Activated T-cell treated with anti-CD3 and anti-CD28 coated beads for 24 hours (primary cell): Measurements from ENCODE around the gene MYO18A.

ENCODE experiments used
- DNase-seq: peaks from one replicate; pipeline ENCODE4 v3.0.0-alpha.2; 2020; ENCODE audit warnings: low read depth

MYO18A gene

DNA sequence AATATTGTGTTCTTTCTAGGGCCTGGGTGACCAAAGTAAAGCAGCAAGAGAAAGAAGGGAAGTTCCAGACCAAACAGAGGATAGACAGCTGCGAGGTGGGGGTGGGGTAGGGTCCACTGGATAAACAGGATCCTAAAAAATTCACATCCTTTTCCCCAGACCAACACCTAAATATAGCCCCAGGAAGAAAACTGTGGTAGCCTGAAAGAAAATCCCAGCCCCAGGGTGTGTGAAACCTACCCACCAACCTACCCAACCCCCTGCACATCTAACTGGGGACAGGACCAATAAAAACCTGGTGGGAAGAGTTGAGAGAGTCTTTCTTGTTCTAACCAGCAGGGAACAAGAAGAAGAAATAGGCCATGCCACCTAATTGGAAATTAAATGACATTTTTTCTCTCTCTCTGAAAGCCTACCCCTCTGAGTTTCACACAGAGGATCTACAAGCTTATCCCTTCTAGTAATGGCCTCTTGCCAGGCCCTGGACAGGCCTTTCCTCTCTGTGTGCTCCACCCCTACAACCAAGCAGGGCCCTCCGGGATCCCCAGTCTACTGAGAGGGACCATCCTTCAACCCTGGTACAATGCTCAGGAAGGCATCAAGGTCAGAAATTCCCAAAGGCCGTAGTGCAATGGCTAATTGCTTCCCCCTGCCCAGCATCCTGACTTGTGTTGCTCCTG lies 12.0 kb downstream of the MYO18A start:
- DNase-seq: no peak

DNA sequence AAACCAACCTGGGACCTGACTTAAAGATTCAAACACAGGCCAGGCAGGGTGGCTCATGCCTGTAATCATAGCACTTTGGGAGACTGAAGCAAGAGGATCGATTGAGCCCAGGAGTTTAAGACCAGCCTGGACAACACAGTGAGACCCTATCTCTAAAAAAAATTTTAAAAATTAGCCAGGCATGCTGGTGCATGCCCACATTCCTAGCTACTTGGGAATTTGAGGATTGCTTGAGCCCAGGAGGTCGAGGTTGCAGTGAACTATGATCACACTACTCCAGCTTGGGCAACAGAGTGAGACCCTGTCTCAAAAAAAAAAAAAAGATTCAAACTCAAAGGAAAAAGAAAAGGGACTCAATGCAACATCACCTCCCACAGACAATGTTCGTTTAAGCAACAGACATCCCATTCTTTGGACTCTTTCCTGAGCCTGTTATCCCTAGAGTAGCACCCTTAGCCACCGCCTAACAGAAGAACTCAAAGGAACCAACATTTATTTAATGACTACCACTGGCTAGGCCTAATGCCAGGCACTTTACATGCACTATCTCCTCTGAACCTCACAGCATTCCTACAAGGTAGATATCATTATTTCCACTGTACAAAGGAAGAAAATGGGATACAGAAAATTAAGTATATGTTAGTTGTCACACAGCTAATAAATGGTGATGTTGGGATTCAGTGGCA lies 12.7 kb downstream of the MYO18A start:
- DNase-seq: no peak

DNA sequence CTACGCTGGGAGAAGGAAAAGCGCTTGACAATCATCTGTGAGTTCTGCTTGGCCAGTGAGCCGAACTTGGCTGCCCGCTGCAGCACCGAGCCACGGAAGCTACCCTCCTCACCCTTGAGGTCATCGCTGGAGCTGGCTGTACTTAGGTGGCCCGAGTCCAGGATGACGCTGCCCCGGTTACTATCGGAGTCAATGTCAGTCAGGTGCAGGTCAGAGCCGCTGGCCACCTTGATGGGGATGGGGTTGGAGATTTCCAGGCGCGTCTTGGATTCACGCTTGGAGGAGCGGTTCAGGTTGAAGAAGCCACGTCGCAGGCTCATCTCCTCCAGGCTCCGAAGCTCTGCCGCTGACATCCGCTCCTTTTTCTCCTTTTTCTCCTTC lies 13.7 kb downstream of the MYO18A start:
- DNase-seq: no peak

DNA sequence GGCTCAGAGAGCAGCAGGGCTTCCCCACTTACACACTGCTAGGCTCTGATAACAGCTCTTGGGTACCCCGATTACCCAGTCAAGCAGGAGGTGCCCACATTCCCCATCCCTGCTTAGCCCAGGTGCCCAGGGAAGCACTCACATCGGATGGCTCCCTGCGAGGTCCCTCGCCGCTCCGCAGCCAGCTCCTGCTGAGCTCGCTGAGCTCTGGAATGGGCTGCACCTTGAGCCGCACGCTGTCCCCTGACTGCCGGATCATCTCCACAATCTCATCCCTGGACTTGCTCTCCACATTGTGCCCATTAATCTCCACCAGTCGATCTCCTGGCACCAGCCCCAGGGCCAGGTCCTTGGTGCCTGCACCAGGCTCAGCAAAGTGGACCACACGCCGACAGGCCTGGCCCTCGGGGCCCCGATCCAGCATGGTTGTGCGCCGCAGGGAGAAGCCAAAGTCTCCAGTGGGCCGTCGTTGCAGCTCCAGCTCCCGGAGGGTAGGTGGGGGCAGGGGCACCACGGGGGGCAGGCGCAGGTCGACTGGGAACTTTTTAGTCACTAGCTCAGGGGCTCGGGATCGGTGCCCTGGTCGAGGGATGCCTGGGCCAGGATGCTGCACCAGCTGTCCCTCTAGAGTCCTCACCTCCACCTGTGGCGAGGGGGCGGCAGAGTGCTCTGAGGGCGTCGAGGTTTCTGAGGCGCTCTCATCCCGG lies 14.2 kb downstream of the MYO18A start:
- DNase-seq: no peak

- DNase-seq: no peak
Measured at GRCh38 chr17:29165261-29165660, 14.9 kb downstream of the MYO18A start.

GRCh38 chr17:29163563-29163962 lies 16.6 kb downstream of the MYO18A start:
- DNase-seq: no peak

GRCh38 chr17:29162909-29163341 lies 17.3 kb downstream of the MYO18A start:
- DNase-seq: no peak

DNA sequence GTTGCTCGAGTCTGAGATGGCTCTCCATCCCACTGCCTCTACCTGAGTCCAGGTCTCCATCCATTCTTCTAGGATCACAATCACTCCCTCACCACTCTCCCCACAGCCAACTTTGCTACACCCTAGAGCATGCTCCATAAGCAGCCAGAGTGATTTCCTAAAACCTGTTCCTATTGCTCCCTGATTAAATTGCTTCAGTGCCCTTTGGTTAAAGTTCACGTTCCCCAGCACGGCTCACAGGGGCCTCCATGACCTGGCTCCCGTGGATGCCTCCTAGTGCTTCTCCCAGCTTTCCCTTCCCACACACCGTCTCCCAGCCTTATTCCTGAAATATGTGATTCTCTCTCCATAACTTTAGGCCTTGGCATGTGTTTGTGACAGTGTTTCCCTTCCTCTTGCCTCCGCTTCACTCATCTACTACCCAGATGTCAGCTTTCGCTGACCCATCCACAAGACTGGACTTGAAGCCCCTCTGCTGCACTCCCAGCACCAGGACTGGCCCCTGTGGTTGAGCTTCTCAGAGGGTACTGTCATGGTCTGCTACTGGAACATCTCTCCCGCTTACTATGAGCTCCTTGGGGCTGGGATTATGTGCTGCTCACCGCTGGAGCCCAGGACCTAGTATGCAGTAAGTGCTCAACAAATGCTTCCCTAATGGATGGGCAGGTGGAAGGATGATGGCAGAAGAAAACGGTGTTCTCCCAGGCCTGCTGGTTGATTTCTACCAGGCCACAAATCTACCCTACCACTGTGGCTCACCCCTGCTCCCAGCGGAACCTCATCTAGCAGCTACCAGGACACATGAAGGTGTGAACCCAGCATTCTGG lies 17.9 kb downstream of the MYO18A start:
- no peak for DNase-seq

DNA sequence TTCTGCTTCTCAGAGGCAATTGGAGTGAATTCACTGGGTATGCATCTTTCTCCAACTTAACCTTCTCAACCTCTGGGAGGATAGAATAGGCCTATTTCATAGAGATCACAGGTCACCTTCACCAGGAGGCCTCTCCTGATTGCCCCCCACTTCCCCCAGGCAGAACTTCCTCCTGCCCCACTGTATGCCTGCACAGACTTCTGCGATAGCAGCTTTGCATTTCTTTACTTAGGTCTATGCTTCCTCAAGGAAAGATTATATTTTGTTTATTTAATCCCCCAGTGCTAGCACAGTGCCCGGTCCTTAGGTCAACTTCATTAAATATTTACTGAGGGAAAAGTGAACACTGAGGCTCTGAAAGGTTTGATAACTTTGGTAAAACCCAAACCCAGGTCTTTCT lies 19.9 kb downstream of the MYO18A start:
- DNase-seq: no peak

- no peak for DNase-seq
Measured at GRCh38 chr17:29159306-29159860, 20.8 kb downstream of the MYO18A start.

DNA sequence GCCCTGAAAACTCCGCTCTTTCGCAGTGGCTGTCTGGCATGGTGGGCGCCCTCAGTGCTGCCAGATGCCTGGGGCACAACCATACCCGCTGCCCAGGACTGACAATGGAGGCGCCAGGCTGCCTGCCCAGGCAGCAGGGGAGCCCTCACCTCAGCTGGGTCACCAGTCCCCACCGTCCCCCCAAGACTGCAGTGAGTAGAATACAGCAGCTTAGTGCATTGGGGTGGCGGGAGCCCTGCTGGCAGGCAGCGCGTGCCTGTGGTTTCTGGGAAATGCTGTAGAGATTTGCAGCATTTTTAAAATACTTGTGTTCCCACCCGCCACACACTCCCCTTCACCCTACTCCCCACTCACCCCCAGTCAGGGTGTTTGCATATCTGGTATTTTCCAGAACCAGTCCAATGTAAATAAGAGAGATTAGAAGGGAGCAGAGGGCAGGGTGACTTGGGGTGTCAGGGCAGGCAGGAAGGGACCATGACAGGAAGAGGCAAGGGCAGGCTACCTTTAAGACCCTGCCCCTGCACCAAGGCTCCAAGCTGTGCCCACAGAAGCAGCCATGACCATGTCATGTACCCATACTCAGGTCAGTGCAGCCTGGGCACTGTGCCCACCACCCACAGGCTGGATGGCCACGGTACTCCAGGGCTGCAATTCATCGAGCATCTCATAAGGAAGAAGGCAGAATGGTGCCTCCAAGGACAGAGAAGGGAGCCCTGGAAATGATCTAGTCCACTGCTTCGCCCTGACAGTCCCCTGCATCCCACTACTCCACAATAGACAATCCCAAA lies 21.5 kb downstream of the MYO18A start:
- no peak for DNase-seq

GRCh38 chr17:29158096-29158487 lies 22.1 kb downstream of the MYO18A start:
- no peak for DNase-seq

GRCh38 chr17:29157310-29157709 lies 22.9 kb downstream of the MYO18A start:
- no peak for DNase-seq

GRCh38 chr17:29156781-29157180 lies 23.4 kb downstream of the MYO18A start:
- DNase-seq: no peak

DNA sequence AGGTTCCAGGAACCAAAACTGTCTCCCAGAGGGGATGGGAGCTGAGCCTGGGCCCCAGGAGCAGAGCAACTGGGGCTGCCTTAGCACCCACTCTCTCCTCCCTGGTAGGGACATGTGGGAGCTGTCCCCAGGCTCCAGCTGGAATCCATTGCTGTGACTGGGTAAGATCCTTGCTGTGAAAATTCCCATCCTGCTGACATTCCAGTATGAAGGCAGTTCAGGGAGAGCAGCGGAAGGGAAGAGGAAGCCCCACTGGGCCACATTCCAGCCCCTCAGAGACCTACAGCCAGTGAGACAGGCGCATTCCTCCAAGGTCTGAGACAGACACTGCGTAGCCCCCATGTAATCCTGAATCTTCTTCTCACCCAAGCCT lies 24.2 kb downstream of the MYO18A start:
- DNase-seq: no peak

DNA sequence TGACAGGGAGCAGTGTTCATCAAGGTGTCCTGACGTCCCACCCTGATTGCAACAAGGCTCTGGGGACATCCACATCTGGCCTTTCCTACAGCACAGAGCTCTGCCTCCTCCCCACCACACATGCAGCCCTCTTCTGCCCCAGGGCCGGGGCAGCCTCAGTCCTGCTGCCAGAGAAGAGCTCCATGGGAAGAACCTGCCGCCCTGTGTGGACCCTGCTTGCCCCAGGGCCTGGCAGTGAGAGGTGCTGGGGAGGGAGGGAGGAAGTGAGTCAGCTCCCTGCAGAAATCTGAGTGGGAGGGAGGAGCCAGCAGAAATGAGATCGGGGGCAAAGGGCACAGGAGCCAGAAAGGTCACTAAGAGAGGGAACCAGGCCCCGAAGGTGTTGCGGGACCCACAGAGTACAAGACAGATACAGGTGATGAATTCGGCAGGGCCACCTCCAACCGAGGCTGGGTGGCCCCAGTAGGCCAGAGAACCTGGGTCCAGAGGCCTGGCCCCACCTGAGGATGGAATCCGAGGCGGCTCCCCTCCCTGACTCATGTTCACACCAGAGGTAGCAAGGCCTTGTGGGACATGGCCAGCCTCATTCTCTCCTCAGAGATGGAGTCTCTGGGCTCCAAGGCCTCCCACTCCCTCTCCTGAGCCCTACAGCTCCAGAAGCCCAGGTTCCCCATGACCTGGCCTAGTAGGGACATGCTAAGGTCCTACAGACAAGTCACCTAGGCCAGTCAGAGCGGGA lies 24.8 kb downstream of the MYO18A start:
- DNase-seq: peak; percentile 57

DNA sequence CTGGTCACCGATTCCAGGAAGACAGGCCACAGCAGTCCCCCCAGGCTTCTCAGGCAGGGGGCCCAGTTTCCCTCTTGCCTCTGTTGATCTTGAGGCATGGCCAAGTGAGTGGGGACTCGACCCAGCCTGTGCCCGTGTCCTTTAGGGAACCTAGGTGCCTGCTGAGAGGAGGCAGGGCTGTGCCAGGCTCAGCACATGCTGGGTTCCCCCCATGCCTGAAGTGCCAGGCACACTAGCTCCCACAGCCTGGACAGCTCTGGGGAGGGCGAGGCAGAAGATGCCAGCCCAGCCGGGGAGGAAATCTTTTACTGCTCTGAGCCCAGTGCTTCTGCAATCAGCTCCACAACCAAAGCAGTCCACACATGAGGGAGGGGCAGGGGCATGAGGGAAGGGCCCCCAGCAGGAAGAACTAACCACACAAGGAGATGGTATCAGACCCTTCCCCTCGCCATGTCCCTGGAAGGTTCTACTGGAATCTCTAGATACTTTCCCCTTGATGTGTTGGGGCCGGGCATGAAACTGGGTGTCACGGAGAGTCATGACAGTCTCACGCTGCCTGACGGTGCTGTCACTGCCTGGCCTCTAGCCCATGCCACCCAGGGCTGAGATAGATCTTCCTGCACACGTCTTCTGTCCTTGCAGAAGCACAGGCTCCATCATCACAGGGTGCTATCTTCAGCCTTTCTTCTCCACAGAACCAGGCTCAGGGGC lies 25.5 kb downstream of the MYO18A start:
- no peak for DNase-seq

- DNase-seq: no peak
Measured at GRCh38 chr17:29151567-29151966, 28.6 kb downstream of the MYO18A start.

- DNase-seq: no peak
Measured at GRCh38 chr17:29150161-29150560, 30.0 kb downstream of the MYO18A start.
